Measurements from ENCODE around the gene AMOTL1. TPM values are rescaled to one million over a fixed set of nuclear protein-coding genes. Genes with fewer than 3 reads are reported as not detected.

AMOTL1 gene
- total RNA-seq: 38.1 and 53.4 TPM in 2 replicates

GRCh38 chr11:94767701-94768601 lies at the start of gene AMOTL1:
Gene AMOTL1, plus strand, starts transcription at chr11:94768356. Its CDS starts 156 bp downstream, at chr11:94768512.
- DNase-seq: peak; percentile 90

- DNase-seq: no peak
These were observed 48.3 kb upstream of the AMOTL1 start for GRCh38 chr11:94719876-94720275.

GRCh38 chr11:94721565-94722292 lies 46.4 kb upstream of the AMOTL1 start:
- DNase-seq: no peak

GRCh38 chr11:94722735-94723134 lies 45.4 kb upstream of the AMOTL1 start:
- DNase-seq: no peak

GRCh38 chr11:94725097-94725496 lies 43.1 kb upstream of the AMOTL1 start:
- no peak for DNase-seq

- DNase-seq: no peak
These were observed 40.3 kb upstream of the AMOTL1 start for GRCh38 chr11:94727819-94728218.

GRCh38 chr11:94728541-94728940 lies 39.6 kb upstream of the AMOTL1 start:
- DNase-seq: no peak

- no peak for DNase-seq
These were observed 39.0 kb upstream of the AMOTL1 start for GRCh38 chr11:94728966-94729751.

- no peak for DNase-seq
These were observed 38.0 kb upstream of the AMOTL1 start for GRCh38 chr11:94730153-94730552.

GRCh38 chr11:94731880-94732601 lies 36.1 kb upstream of the AMOTL1 start:
- DNase-seq: peak; percentile 61

- DNase-seq: peak; percentile 97
These were observed 35.4 kb upstream of the AMOTL1 start for GRCh38 chr11:94732617-94733281.

- no peak for DNase-seq
These were observed 33.4 kb upstream of the AMOTL1 start for GRCh38 chr11:94734563-94735275.

GRCh38 chr11:94735907-94736306 lies 32.2 kb upstream of the AMOTL1 start:
- DNase-seq: peak; percentile 54

GRCh38 chr11:94737171-94737611 lies 31.0 kb upstream of the AMOTL1 start:
- DNase-seq: peak; percentile 28

GRCh38 chr11:94738746-94739145 lies 29.4 kb upstream of the AMOTL1 start:
- DNase-seq: no peak

GRCh38 chr11:94739331-94739730 lies 28.8 kb upstream of the AMOTL1 start:
- no peak for DNase-seq

- DNase-seq: peak; percentile 33
These were observed 27.8 kb upstream of the AMOTL1 start for GRCh38 chr11:94740083-94741021.

GRCh38 chr11:94741022-94741679 lies 27.0 kb upstream of the AMOTL1 start:
- DNase-seq: peak; percentile 77

GRCh38 chr11:94742665-94743064 lies 25.5 kb upstream of the AMOTL1 start:
- no peak for DNase-seq

Data from dermis blood vessel endothelial cell (primary cell).